Cardiac muscle cell (in vitro differentiated cells and primary cell): ENCODE results near the gene VAPB. TPM values are rescaled to one million over a fixed set of nuclear protein-coding genes. Genes with fewer than 3 reads are reported as not detected.
"Not testable (repeated sequence)": the region's sequence is repeated elsewhere in the genome, so short reads cannot be mapped to it uniquely, and the experiment has no call there.

Experiments used
- DNase-seq, 2 donors: peaks; one replicate each; pipeline versions ENCODE4 v3.0.0 to v3.0.0-alpha.2; 2010 to 2017; ENCODE audit warnings: low read depth in 1 of 2, low spot score in 1 of 2
- H3K27ac ChIP-seq: fragments of 200-600 bp; sonication (generic); 2 replicates; pipeline ENCODE4 v1.5.1; 2016
- H3K27me3 ChIP-seq: fragments of 200-600 bp; sonication (generic); 2 replicates; pipeline ENCODE4 v1.6.0; 2016; ENCODE audit warnings: control low read depth
- H3K36me3 ChIP-seq: fragments of 200-600 bp; sonication (generic); 2 replicates; pipeline ENCODE4 v1.5.1; 2016; ENCODE audit warnings: control low read depth
- H3K4me1 ChIP-seq: fragments of 200-600 bp; sonication (generic); 2 replicates; pipeline ENCODE4 v1.8.1; 2017; ENCODE audit warnings: low read depth, mild to moderate bottlenecking, mixed run types
- H3K4me3 ChIP-seq: fragments of 200-600 bp; sonication (generic); 2 replicates; pipeline ENCODE4 v1.5.1; 2016; ENCODE audit warnings: mild to moderate bottlenecking
- H3K9me3 ChIP-seq: fragments of 200-600 bp; sonication (generic); 2 replicates; pipeline ENCODE4 v1.5.1; 2017; ENCODE audit warnings: low read depth, mild to moderate bottlenecking, control low read depth
- CTCF ChIP-seq: IDR thresholded peaks from 2 replicates; pipeline ENCODE4 v1.5.1; 2012; ENCODE audit warnings: low read depth, mild to moderate bottlenecking, low read length
- polyA plus RNA-seq: library from polyadenylated mRNA; unstranded; fragments of >200 nt; fragmentation: Nextera tagmentation; extraction: Ambion mirVana; gene quantifications from 2 replicates; pipeline ENCODE4 v1.2.1, GENCODE V29; 2016
- total RNA-seq: library from RNA; depleted of rRNA; stranded (reverse); fragments of >200 nt; gene quantifications from 2 replicates; pipeline ENCODE4 v1.2.3, GENCODE V29; 2016

VAPB gene
- total and polyA plus RNA-seq, 2 experiments from 2014 or later = 9.7 to 55.1 TPM

DNA sequence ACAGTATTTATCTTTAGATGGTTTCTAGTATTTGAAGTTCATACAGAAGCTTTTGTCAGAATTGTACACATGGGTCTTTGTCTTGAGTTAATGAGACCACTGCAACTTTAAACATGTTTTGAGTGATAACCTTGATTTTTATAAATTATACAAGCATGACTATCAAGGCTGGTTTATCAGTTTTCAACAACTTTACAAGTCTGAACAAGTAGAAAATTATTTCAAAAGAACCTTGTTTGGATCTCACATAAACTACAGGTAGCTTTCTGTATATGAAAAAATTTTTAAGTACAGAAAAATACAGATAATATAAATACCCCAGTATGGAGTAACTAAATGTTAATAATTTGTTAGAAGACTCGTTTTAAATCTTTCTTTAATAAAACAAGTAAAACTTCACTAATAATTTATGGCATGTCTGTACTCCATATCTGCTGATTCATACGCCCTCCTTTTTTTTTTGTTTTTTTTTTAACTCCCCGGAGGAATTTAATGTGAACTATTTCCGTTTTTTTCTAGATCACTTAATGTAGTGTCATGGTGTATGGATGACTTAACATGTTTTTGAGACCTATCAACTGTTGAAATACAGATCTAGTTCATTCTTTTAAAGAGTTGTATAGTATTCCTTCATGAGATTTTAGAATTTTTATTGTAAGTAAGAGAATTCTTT, 18.3 kb downstream of the VAPB start:
- Histone ChIP-seq H3K36me3 (no peaks in the 10 kb centered on the region), H3K4me3 (no peak overlapping the region), H3K27me3 (no peaks in the 10 kb centered on the region), H3K27ac (no peak overlapping the region), H3K9me3 (no peaks in the 10 kb centered on the region), H3K4me1 (peaks cover 13% of the 10 kb centered on the region)
- DNase-seq = peak in 1 of 2 donors; percentile 45
- TF ChIP-seq CTCF = no peak

- H3K4me1 ChIP-seq = peaks cover 13% of the 10 kb centered on the region
- DNase-seq = peak in 1 of 2 donors; percentile 15
- no peaks in the 10 kb centered on the region for H3K27me3 ChIP-seq
- H3K27ac ChIP-seq = no peak overlapping the region
- no peak overlapping the region for H3K4me3 ChIP-seq
- no peaks in the 10 kb centered on the region for H3K9me3 ChIP-seq
- no peak for TF ChIP-seq CTCF
- no peaks in the 10 kb centered on the region for H3K36me3 ChIP-seq
Observed at GRCh38 chr20:58407966-58408557, 19.0 kb downstream of the VAPB start.

- H3K4me1 ChIP-seq = peaks cover 13% of the 10 kb centered on the region
- H3K9me3 ChIP-seq = no peaks in the 10 kb centered on the region
- H3K27ac ChIP-seq = no peak overlapping the region
- no peak for DNase-seq
- no peaks in the 10 kb centered on the region for H3K36me3 ChIP-seq
- no peak overlapping the region for H3K4me3 ChIP-seq
- H3K27me3 ChIP-seq = no peaks in the 10 kb centered on the region
- TF ChIP-seq CTCF = no peak
Observed at GRCh38 chr20:58408603-58409246, 19.7 kb downstream of the VAPB start.

GRCh38 chr20:58414216-58414615, 25.2 kb downstream of the VAPB start:
- H3K27me3 ChIP-seq, H3K9me3 ChIP-seq, H3K4me1 ChIP-seq, H3K27ac ChIP-seq, H3K4me3 ChIP-seq, H3K36me3 ChIP-seq, DNase-seq: not testable (repeated sequence)

GRCh38 chr20:58414786-58415185, 25.8 kb downstream of the VAPB start:
- H3K36me3 ChIP-seq, H3K9me3 ChIP-seq, H3K27ac ChIP-seq, DNase-seq, H3K27me3 ChIP-seq, H3K4me3 ChIP-seq, H3K4me1 ChIP-seq: not testable (repeated sequence)

GRCh38 chr20:58416057-58416456, 27.0 kb downstream of the VAPB start:
- no peak for DNase-seq
- H3K36me3 ChIP-seq = no peaks in the 10 kb centered on the region
- no peak overlapping the region for H3K4me3 ChIP-seq
- H3K27ac ChIP-seq = no peak overlapping the region
- no peak for TF ChIP-seq CTCF
- H3K9me3 ChIP-seq = no peaks in the 10 kb centered on the region
- H3K4me1 ChIP-seq = no peaks in the 10 kb centered on the region
- H3K27me3 ChIP-seq = no peaks in the 10 kb centered on the region
